GM12864 (cell line): ENCODE measurements around the gene TMPRSS4.
A peak's percentile ranks its signal among the peaks of the same experiment; 100 is the strongest.

Experiments
- DNase-seq: peaks from one replicate; pipeline ENCODE4 v3.0.0-alpha.2; 2011; ENCODE audit warnings: low read depth
- H3K4me3 ChIP-seq: 2 replicates; pipeline ENCODE4 v1.5.1; 2011; ENCODE audit warnings: mild to moderate bottlenecking, low read depth, low read length, control low read depth
- CTCF ChIP-seq: IDR thresholded peaks from 2 replicates; pipeline ENCODE4 v1.5.1; 2011; ENCODE audit warnings: low read depth, mild to moderate bottlenecking, moderate library complexity, low read length, control low read depth, inconsistent platforms; ENCODE audit errors: missing control alignments

TMPRSS4 gene

GRCh38 chr11:118051136-118051610 is 25.7 kb upstream of the TMPRSS4 start:
- TF ChIP-seq CTCF = no peak
- no peak for DNase-seq
- H3K4me3 ChIP-seq = no peak overlapping the region

- no peak for TF ChIP-seq CTCF
- no peak overlapping the region for H3K4me3 ChIP-seq
- DNase-seq = peak; percentile 27
These were observed 25.0 kb upstream of the TMPRSS4 start for GRCh38 chr11:118051611-118052461.

- DNase-seq = no peak
- no peak for TF ChIP-seq CTCF
These were observed 24.2 kb upstream of the TMPRSS4 start for GRCh38 chr11:118052581-118053206.

GRCh38 chr11:118054712-118055640 is 21.9 kb upstream of the TMPRSS4 start:
- TF ChIP-seq CTCF = no peak
- H3K4me3 ChIP-seq = no peak overlapping the region
- no peak for DNase-seq

More at GRCh38 chr11:118052581-118053206, 24.2 kb upstream of the TMPRSS4 start:
- no peak overlapping the region for H3K4me3 ChIP-seq

GRCh38 chr11:118055966-118056365 is 20.9 kb upstream of the TMPRSS4 start:
- no peak for TF ChIP-seq CTCF
- DNase-seq = no peak
- no peak overlapping the region for H3K4me3 ChIP-seq

- no peak for TF ChIP-seq CTCF
- H3K4me3 ChIP-seq = no peak overlapping the region
- DNase-seq = no peak
These were observed 20.1 kb upstream of the TMPRSS4 start for GRCh38 chr11:118056806-118057205.
